HepG2 (cell line): ENCODE results near the gene CYLD. TPM values are rescaled to one million over a fixed set of nuclear protein-coding genes. Genes with fewer than 3 reads are reported as not detected.
A peak's percentile ranks its signal among the peaks of the same experiment; 100 is the strongest.

ENCODE experiments used
- AKNA ChIP-seq: sonication (generic); formaldehyde crosslinking; IDR thresholded peaks from 2 replicates; pipeline ENCODE4 v1.4.0; 2020; ENCODE audit warnings: missing genetic modification reagents, borderline replicate concordance
- EED ChIP-seq: sonication (generic); formaldehyde crosslinking; IDR thresholded peaks from 2 replicates; pipeline ENCODE4 v1.5.0; 2020; ENCODE audit warnings: mild to moderate bottlenecking, missing genetic modification reagents
- FOXC1 ChIP-seq: sonication (generic); formaldehyde crosslinking; IDR thresholded peaks from 2 replicates; pipeline ENCODE4 v1.8.0; 2022; ENCODE audit warnings: mild to moderate bottlenecking, missing genetic modification reagents, borderline replicate concordance
- ISL2 ChIP-seq: sonication (generic); formaldehyde crosslinking; IDR thresholded peaks from 2 replicates; pipeline ENCODE4 v1.5.0; 2020; ENCODE audit warnings: missing genetic modification reagents
- KAT7 ChIP-seq: IDR thresholded peaks from 2 replicates; pipeline ENCODE4 v1.6.1; 2018; ENCODE audit warnings: borderline replicate concordance, missing compliant biosample characterization
- NKX3-1 ChIP-seq: sonication (generic); formaldehyde crosslinking; IDR thresholded peaks from 2 replicates; pipeline ENCODE4 v1.5.0; 2020; ENCODE audit warnings: missing genetic modification reagents
- PCBP1 ChIP-seq: fragments of 200-400 bp; formaldehyde crosslinking; IDR thresholded peaks from 2 replicates; pipeline ENCODE4 v1.6.1; 2017; ENCODE audit warnings: mild to moderate bottlenecking, low read depth, low read length, borderline replicate concordance
- PHF21A ChIP-seq: sonication (generic); formaldehyde crosslinking; IDR thresholded peaks from 2 replicates; pipeline ENCODE4 v1.5.0; 2020; ENCODE audit warnings: mild to moderate bottlenecking, missing genetic modification reagents
- POLR2G ChIP-seq: fragments of 200-400 bp; formaldehyde crosslinking; IDR thresholded peaks from 2 replicates; pipeline ENCODE4 v1.6.1; 2018; ENCODE audit warnings: mild to moderate bottlenecking, low read depth, low read length, moderate library complexity
- TRIM22 ChIP-seq: fragments of 450-650 bp; IDR thresholded peaks from 2 replicates; pipeline ENCODE4 v1.6.1; 2017
- WIZ ChIP-seq: sonication (generic); formaldehyde crosslinking; IDR thresholded peaks from 2 replicates; pipeline ENCODE4 v1.5.1; 2020; ENCODE audit warnings: mild to moderate bottlenecking, missing genetic modification reagents
- ZBTB39 ChIP-seq: sonication (generic); formaldehyde crosslinking; IDR thresholded peaks from 2 replicates; pipeline ENCODE4 v1.5.0; 2020; ENCODE audit warnings: missing genetic modification reagents
- ZFP90 ChIP-seq: sonication (generic); formaldehyde crosslinking; IDR thresholded peaks from 2 replicates; pipeline ENCODE4 v1.8.0; 2022; ENCODE audit warnings: missing genetic modification reagents, mild to moderate bottlenecking, inconsistent platforms, borderline replicate concordance
- ZNF280B ChIP-seq: sonication (generic); formaldehyde crosslinking; IDR thresholded peaks from 2 replicates; pipeline ENCODE4 v1.5.0; 2020; ENCODE audit warnings: missing genetic modification reagents, mild to moderate bottlenecking, borderline replicate concordance
- ZNF292 ChIP-seq: sonication (generic); formaldehyde crosslinking; IDR thresholded peaks from 2 replicates; pipeline ENCODE4 v1.8.1; 2022; ENCODE audit warnings: mild to moderate bottlenecking, low read depth, missing genetic modification reagents, borderline replicate concordance
- polyA plus RNA-seq, 8 experiments: library from polyadenylated mRNA; depleted of rRNA in 3 of 8; stranded (reverse) in 7 of 8; unstranded in 1 of 8; fragments of >200 nt; fragmentation: Illumina TruSeq in 4 of 8; extraction: Trizol in 4 of 8; gene quantifications; 2 replicates each; pipeline versions ENCODE4 v1.2.1 to v1.2.3, GENCODE V29; 2011 to 2016; ENCODE audit warnings: low read depth in 4 of 8, missing spikeins in 1 of 8, mixed read lengths in 1 of 8; ENCODE audit not compliant: insufficient read depth in 1 of 8
- total RNA-seq, 5 experiments: library from RNA; depleted of rRNA; stranded (reverse); fragments of >200 nt; fragmentation: Illumina TruSeq; extraction: Trizol; gene quantifications; 2 replicates each; pipeline ENCODE4 v1.2.3, GENCODE V29; 2016; ENCODE audit warnings: low read depth in 1 of 5

Gene CYLD
- total and polyA plus RNA-seq, 2 of the 13 experiments (the other 11 are each of a cell fraction or from before 2014, with no cell fraction given): 6.1 to 11.4 TPM

- TF ChIP-seq AKNA (CRISPR knock-in tag) (no peak), ZNF280B (CRISPR knock-in tag) (no peak), NKX3-1 (CRISPR knock-in tag) (no peak), PCBP1 (0 out of 2 replicates have a peak, but pooled peaks have one; percentile 53), ZNF292 (no peak), KAT7 (0 out of 2 replicates have a peak, but pooled peaks have one; percentile 24), FOXC1 (CRISPR knock-in tag) (0 out of 2 replicates have a peak, but pooled peaks have one; percentile 20), POLR2G (peak; percentile 39; the same call in 1 of the 2 replicates), EED (CRISPR knock-in tag) (0 out of 2 replicates have a peak, but pooled peaks have one; percentile 25), ZBTB39 (peak; percentile 28; the same call in 1 of the 2 replicates), ZFP90 (CRISPR knock-in tag) (0 out of 2 replicates have a peak, but pooled peaks have one; percentile 19), PHF21A (CRISPR knock-in tag) (peak; percentile 96), ISL2 (CRISPR knock-in tag) (peak; percentile 71), TRIM22 (no peak), WIZ (CRISPR knock-in tag) (peak; percentile 20; the same call in 1 of the 2 replicates)
Measured at GRCh38 chr16:50741781-50742575, at the start of gene CYLD (continued).
